Ovary (tissue), 3 donors: Measurements from ENCODE around the gene ADI1.

Experiments used
- CTCF ChIP-seq, 3 donors: fragments of 450-650 bp in 2 of 3; fragments of 200-600 bp in 1 of 3; IDR thresholded peaks; one replicate each; pipeline versions ENCODE4 v1.5.1 to v1.8.0; 2016 to 2022; ENCODE audit warnings: antibody characterized with exemption in 3 of 3, mild to moderate bottlenecking in 1 of 3
- EP300 ChIP-seq: sonication (generic); formaldehyde crosslinking; IDR thresholded peaks from one replicate; pipeline ENCODE4 v1.6.1; 2017; ENCODE audit warnings: antibody characterized with exemption
- POLR2A ChIP-seq: fragments of 450-650 bp; IDR thresholded peaks from one replicate; pipeline ENCODE4 v1.6.1; 2017; ENCODE audit warnings: antibody characterized with exemption, mild to moderate bottlenecking, moderate library complexity
- donor health status: DM: no; HTN: no; CAD: no.

GRCh38 chr2:3486047-3487027 is 33.0 kb downstream of the ADI1 start:
- TF ChIP-seq CTCF (IDR thresholded peaks at IDR 0.05) (no peak), POLR2A (no peak), EP300 (no peak)
